ENCODE data around the gene CASK.

DNA sequence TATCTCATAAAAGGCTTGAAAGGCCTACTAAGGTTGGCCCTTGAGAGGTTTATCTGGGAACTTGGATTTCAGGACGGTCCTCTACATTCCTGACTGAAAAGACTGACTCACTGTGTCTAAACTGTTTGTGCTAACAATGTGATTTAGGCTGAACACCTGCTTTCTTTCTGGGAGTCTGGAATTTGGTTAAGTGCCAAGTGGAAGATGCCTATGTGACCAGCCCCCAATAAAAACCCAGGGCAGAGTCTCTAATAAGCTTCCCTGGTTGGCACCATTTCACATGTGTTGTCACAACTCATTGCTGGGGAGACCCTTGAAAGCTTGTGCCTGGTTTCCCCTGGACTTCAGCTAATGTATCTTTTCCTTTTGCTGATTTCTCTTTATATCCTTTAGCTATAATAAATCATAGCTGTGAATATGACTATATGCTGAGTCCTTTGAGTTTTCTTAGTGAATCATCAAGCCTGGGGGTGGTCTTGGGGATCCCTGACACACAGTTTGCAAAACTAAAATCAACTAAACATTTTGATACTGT is 144.3 kb downstream of the CASK start:
- TF ChIP-seq, protein P1, sequence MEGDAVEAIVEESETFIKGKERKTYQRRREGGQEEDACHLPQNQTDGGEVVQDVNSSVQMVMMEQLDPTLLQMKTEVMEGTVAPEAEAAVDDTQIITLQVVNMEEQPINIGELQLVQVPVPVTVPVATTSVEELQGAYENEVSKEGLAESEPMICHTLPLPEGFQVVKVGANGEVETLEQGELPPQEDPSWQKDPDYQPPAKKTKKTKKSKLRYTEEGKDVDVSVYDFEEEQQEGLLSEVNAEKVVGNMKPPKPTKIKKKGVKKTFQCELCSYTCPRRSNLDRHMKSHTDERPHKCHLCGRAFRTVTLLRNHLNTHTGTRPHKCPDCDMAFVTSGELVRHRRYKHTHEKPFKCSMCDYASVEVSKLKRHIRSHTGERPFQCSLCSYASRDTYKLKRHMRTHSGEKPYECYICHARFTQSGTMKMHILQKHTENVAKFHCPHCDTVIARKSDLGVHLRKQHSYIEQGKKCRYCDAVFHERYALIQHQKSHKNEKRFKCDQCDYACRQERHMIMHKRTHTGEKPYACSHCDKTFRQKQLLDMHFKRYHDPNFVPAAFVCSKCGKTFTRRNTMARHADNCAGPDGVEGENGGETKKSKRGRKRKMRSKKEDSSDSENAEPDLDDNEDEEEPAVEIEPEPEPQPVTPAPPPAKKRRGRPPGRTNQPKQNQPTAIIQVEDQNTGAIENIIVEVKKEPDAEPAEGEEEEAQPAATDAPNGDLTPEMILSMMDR (IDR thresholded peaks at IDR 0.05) = no peak
- TF ChIP-seq EP300 (IDR thresholded peaks at IDR 0.05) (no peak), POLR2A (IDR thresholded peaks at IDR 0.05) (no peak), POLR2AphosphoS5 (IDR thresholded peaks at IDR 0.05) (no peak)

All from upper lobe of left lung (tissue), 4 donors.